NCI-H2227 (cell line): Measurements from ENCODE around the gene PRDM1.
"Not testable (repeated sequence)": the region's sequence is repeated elsewhere in the genome, so short reads cannot be mapped to it uniquely, and the experiment has no call there.

ENCODE experiments used
- DNase-seq: peaks from one replicate; lab custom pipeline; 2025; ENCODE audit not compliant: unreplicated experiment; lab: John Stamatoyannopoulos, UW

PRDM1 gene

DNA sequence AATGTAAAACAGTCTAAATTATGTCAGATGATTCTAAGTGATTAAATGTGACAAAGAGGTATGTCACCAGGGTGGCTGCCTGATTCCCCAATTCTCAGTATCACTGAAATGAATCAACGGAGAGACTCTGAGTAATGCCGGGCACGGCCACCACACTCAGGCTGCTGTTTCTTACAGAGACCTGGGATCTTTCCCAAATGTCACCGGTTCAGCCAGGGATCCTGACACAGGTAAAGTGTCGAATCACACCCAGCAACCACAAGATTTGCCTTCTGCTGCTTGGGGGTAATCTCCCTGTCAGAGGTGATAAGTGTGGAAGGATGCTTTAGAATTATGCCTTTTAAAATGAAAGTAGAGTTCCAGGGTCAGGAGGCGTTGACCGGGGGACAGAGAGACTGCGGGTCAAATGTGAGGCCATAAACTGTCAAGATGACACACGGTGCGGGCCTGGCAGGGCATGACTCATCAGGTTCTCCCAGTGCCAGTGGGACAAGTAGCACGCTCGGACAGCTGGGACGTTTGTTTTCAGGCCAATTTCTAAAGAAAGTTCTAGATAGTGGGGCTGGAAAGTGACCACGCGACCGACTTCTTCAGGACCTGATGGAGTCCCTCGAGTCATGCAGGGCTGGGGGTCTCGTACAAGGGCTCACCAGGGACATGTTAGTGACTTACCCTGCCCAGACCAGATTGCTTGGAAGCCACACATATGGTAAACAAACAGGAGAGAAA is 48.9 kb downstream of the PRDM1 start:
- DNase-seq, result no peak

- DNase-seq, result no peak
Measured at GRCh38 chr6:106135911-106136571, 49.9 kb downstream of the PRDM1 start.

DNA sequence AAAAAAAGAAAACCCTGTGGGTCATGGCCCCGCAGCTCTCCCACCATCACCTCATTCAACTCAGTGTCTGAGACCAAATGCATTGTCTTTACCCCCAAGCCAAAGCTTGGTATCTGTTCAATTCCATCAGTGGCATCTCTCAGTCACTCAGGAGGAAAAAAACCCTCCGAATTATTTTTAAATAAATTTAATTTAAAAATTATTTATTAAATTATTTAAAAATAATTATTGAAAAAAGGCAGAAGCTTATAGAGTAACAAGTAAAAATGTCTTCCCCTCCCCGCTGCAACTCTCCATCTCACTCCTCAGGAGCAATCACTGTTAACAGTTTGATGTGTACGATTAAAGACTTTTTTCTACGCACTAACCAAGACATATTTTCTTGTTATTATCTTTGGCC is 50.7 kb downstream of the PRDM1 start:
- no peak for DNase-seq

DNA sequence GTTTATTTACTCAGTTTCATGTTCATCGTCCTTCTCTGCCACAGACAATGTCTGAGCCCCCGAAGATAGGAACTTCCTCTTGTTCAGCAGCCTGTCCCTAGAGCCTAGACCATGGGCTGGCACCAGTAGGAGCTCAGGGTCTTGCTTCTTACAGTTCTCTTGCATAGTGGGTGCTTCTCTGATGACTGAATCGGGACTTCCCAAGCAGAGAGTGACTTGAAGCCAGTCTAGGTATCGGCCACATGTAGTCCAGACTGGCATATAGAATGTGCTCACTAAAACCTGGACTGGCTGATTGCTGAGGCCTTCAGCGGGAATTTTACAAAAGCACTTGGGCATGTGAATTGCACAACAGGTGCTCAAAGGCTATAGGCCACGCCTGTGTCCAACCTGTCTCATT is 52.0 kb downstream of the PRDM1 start:
- no peak for DNase-seq

- no peak for DNase-seq
Measured at GRCh38 chr6:106141441-106142237, 55.5 kb downstream of the PRDM1 start.

DNA sequence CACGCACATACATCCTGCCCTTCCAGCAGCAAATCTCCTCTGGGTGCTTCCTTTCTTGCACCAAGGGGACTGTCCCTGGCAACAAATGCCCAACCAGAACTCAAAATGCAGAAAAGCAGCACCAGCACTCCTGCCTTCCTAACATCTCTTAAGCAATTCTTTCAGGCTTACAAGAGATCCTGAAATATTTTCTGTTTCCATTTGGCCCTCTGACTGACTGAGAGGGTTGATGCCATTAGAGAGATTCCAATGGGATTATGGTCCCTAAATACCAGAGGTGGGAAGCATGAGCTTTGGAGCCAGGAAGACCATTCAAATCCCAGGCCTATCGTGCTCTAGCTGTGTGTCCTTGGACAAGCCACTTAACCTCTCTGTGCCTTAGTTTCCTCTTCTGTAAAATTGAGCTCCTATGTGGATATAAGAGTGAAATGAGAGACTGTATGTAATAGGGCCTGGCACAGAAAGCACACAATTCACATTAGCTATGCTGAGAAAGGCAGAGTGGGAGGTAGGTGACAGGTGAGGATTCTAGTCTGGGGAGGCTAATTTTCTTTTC is 56.8 kb downstream of the PRDM1 start:
- DNase-seq, result no peak

DNA sequence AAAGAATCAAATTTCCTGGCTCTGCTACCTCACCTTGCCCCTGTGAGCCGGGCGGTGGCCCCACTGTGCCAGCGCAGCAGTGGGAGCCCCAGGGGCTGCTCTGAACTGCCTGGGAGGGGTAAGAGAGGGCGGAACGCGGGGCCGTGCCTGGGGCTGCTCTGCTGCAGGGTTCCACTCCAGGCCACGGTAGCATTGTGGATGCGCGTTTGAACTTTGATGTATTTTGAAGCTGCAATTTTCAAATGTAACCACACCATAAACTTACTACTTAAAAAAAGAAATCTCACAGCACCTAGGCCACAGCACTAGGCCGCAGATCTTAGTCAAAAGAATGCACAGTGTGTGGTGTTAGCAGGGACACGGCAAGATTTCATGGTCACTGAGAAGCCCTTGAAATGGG is 57.5 kb downstream of the PRDM1 start:
- no peak for DNase-seq

DNA sequence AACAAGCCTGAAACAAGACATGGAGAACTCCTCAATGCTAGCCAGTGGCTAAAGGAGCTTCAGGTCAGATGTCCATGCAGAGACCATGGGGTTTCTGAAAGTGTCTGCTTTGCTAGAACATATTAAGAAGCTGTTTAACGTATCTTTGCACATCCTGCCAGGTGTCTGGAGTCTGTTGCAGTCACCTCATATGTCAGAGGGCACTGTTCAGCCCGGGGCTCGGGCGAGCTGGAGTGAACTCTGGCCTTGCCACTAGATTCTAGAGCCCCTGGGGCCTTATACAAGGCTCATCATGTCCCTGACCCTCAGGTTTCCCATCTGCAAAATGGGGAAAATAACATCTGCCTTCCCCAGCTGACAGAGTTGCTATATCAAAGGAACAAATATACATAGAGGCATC is 59.0 kb downstream of the PRDM1 start:
- DNase-seq, result no peak

- no peak for DNase-seq
Measured at GRCh38 chr6:106145741-106146227, 59.6 kb downstream of the PRDM1 start.

DNA sequence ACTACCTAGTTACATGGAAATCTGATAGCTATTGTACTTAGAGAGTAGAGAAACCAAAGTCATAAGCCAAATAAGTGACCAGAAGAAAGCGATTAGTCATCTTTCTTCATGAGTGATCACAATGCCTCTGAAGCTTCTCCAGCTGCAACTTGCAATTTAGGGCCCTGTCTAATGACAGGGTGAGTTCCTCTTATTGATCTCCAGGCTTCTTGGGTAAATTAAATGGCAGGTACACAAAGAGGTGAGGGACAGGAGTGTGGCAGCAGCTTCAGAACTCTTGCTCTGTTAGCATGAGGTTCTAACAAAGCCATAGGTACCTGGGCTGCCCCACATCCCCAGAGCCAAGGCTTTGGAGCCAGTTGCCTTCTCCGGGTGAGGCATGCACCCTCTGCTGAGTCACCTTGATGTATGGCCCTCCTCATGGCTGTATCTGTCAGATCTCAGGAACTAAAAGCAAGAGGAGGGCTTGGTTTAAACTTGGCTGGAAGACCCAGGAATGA is 60.8 kb downstream of the PRDM1 start:
- DNase-seq, result peak; percentile 44

DNA sequence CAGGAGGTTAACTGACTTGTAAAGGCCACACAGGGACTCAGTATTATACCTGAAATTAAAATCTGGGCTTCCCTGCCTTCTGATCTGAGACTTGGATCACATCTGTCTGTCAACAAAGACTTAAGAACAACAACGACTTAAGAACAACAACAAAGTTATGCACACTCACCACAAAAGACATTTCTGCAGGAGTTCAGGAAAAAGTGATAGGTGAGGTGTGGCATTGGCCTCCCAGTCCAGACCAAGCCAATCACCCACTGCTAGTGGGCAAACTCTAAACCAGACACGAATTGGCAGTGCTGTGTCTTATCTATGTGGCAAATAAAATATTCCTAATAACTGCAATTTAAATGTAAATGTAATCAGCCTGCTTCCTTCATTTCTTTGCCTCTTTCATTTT is 61.3 kb downstream of the PRDM1 start:
- no peak for DNase-seq

- DNase-seq, result no peak
Measured at GRCh38 chr6:106149472-106150069, 63.4 kb downstream of the PRDM1 start.

GRCh38 chr6:106152476-106152875 is 66.3 kb downstream of the PRDM1 start:
- not testable (repeated sequence) for DNase-seq

- no peak for DNase-seq
Measured at GRCh38 chr6:106152952-106153351, 66.8 kb downstream of the PRDM1 start.

DNA sequence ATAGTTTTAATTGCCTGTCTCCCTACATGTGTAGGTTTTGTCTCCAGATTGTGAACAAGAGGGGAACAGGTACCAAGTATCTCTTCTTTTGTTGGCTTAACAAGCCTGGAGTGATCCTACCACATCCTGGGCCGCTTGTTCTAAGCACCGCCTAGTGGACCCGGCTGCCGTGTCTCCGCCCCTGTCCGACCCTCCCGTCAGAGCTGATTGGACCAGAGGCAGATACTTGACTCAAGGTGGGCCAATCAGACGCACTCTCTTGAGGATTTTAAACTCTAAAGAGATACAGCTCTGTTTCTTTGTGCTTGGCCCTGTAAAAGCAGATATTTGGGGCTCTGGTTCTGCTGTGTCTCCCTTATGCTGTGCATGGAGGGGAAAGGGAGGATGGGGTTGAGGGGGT is 68.2 kb downstream of the PRDM1 start:
- DNase-seq, result no peak

DNA sequence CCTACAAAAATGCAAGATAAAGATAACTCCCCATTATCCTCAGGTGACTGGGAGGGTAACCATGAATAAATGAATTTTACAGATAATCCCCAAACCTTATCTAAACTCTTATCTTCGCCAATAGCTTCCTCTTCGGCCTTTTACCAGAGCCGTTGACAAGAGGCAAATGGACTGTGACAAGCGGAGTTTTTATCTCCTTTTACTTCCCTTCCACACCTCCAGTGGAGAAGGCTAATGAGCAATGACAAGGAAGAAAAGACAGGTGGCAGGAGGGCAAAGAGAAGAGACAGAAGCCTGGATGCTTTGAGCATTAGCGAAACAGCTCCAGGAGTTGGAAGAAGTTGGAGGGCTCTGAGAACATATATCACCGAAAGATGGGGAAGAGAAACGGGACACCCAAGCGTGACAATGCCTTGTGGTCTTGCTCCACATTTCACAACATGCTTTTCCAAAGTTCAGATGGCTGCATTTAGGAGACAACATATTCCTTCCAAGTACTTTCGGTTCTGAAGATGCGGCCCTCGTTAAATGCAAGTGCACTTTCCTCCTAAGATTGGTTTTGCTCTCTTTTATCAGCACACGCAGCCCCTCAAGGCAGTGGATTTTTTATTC is 69.2 kb downstream of the PRDM1 start:
- DNase-seq, result no peak

DNA sequence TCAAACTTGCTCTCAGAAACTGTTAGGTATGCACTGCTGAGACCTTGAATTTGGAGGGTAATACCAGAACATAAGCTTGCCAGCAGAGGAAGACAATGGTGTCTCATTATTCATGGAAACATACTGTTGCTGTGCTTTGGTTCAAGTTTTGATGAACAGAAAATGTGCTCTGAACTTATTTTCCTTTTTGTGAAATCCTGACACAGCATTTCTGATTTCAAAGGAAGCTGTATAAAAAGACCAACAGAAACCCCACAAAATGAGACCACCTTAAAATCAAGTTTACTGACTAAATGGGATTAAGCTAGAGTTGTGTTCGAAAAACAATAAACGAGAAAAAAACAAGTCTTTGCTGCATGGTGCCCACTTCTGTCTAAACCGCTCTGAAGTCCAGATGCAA is 70.3 kb downstream of the PRDM1 start:
- DNase-seq, result no peak

DNA sequence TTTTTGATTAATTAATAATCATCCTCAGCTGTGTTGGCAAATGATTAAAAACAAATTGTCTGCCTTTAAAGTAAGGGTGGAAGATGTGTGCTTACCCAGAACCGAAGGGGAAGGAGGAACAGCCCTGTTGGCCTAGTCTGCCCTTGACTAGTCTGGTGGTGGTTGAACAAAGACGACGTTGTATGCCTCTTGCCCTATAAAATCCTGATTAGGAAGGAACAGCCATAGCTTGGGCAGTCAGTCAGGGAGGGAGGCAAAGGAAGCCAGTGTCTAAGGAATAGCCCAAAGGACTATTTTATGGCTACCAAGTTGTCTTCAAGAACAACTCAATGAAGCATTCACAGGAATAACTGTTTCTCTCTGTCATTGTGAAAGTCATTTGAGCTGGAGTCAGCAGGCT is 70.7 kb downstream of the PRDM1 start:
- DNase-seq, result no peak

DNA sequence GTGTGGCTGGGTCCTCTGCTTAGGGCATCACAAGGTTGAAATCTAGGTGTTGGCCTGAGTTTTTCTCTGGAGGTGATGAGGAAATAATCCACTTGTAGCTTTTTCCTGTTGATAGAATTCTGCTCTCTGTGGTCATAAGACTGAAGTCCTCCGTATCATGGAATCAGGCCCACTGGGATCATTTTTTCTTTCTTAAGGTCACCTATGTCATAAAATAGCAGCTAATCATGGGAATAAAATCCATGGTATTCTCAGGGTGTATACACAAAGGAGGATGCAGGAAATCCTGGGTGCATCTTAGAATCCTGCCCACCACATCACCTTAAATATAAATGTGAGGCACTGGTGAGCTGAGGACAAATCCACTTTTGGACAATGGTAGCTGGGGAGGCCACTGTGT is 72.7 kb downstream of the PRDM1 start:
- DNase-seq, result no peak
